Stimulated activated CD4-positive, alpha-beta T cell treated with anti-CD3 and anti-CD28 coated beads, TNF-alpha, amount 100 ng/mL, for 24 hours (primary cell): ENCODE results near the gene SLC15A1.

Source experiments
- DNase-seq, 3 experiments: peaks; one replicate each; pipeline ENCODE4 v3.0.0-alpha.2; 2020; ENCODE audit warnings: low read depth in 3 of 3

SLC15A1 gene

GRCh38 chr13:98751861-98752466 is 508 bp downstream of the SLC15A1 start:
- DNase-seq: no peak

- no peak for DNase-seq
Observed at GRCh38 chr13:98751367-98751782, 1.1 kb downstream of the SLC15A1 start.

GRCh38 chr13:98749501-98749900 is 3.0 kb downstream of the SLC15A1 start:
- DNase-seq: no peak

- no peak for DNase-seq
Observed at GRCh38 chr13:98746968-98747367, 5.5 kb downstream of the SLC15A1 start.

- DNase-seq: no peak
Observed at GRCh38 chr13:98743377-98743776, 9.1 kb downstream of the SLC15A1 start.

- no peak for DNase-seq
Observed at GRCh38 chr13:98742961-98743360, 9.5 kb downstream of the SLC15A1 start.

- no peak for DNase-seq
Observed at GRCh38 chr13:98741741-98742435, 10.6 kb downstream of the SLC15A1 start.

- DNase-seq: no peak
Observed at GRCh38 chr13:98740131-98740530, 12.3 kb downstream of the SLC15A1 start.

GRCh38 chr13:98738993-98739392 is 13.5 kb downstream of the SLC15A1 start:
- DNase-seq: no peak

GRCh38 chr13:98738213-98738612 is 14.3 kb downstream of the SLC15A1 start:
- DNase-seq: no peak

GRCh38 chr13:98731925-98732324 is 20.5 kb downstream of the SLC15A1 start:
- no peak for DNase-seq

GRCh38 chr13:98731038-98731437 is 21.4 kb downstream of the SLC15A1 start:
- DNase-seq: no peak

- no peak for DNase-seq
Observed at GRCh38 chr13:98730441-98730840, 22.0 kb downstream of the SLC15A1 start.

- no peak for DNase-seq
Observed at GRCh38 chr13:98729658-98730057, 22.8 kb downstream of the SLC15A1 start.

- no peak for DNase-seq
Observed at GRCh38 chr13:98722958-98723357, 29.5 kb downstream of the SLC15A1 start.

- DNase-seq: no peak
Observed at GRCh38 chr13:98721825-98722510, 30.5 kb downstream of the SLC15A1 start.

- no peak for DNase-seq
Observed at GRCh38 chr13:98719527-98720250, 32.8 kb downstream of the SLC15A1 start.

GRCh38 chr13:98717891-98718290 is 34.6 kb downstream of the SLC15A1 start:
- no peak for DNase-seq

- no peak for DNase-seq
Observed at GRCh38 chr13:98717256-98717655, 35.2 kb downstream of the SLC15A1 start.

- DNase-seq: no peak
Observed at GRCh38 chr13:98710521-98710920, 42.0 kb downstream of the SLC15A1 start.

GRCh38 chr13:98707281-98707999 is 45.0 kb downstream of the SLC15A1 start:
- no peak for DNase-seq
